Suprapubic skin (tissue), 4 donors: ENCODE results near the gene SLC44A1. TPM values are rescaled to one million over a fixed set of nuclear protein-coding genes. Genes with fewer than 3 reads are reported as not detected.
"Not testable (repeated sequence)": the region's sequence is repeated elsewhere in the genome, so short reads cannot be mapped to it uniquely, and the experiment has no call there.

Source experiments
- DNase-seq, 2 donors: peaks; one replicate each; pipeline ENCODE4 v3.0.0-alpha.2; 2019; ENCODE audit warnings: low spot score in 2 of 2
- H3K27ac ChIP-seq: fragments of 200-600 bp; sonication (generic); one replicate; pipeline ENCODE4 v1.5.1; 2019
- H3K27me3 ChIP-seq: fragments of 200-600 bp; sonication (generic); one replicate; pipeline ENCODE4 v1.5.1; 2019
- H3K36me3 ChIP-seq: fragments of 200-600 bp; sonication (generic); one replicate; pipeline ENCODE4 v1.5.1; 2019
- H3K4me1 ChIP-seq: fragments of 200-600 bp; sonication (generic); one replicate; pipeline ENCODE4 v1.5.1; 2019
- H3K4me3 ChIP-seq: fragments of 200-600 bp; sonication (generic); one replicate; pipeline ENCODE4 v1.5.1; 2019; ENCODE audit warnings: mild to moderate bottlenecking
- H3K9me3 ChIP-seq: fragments of 200-600 bp; sonication (generic); one replicate; pipeline ENCODE4 v1.5.1; 2019
- EP300 ChIP-seq: sonication (generic); formaldehyde crosslinking; IDR thresholded peaks from one replicate; pipeline ENCODE4 v1.6.1; 2017; ENCODE audit warnings: antibody characterized with exemption
- POLR2A ChIP-seq, 2 donors: fragments of 450-650 bp; IDR thresholded peaks; one replicate each; pipeline ENCODE4 v1.6.1; 2017; ENCODE audit warnings: antibody characterized with exemption in 2 of 2, mild to moderate bottlenecking in 2 of 2, moderate library complexity in 2 of 2
- POLR2AphosphoS5 ChIP-seq, 3 donors: sonication (generic); formaldehyde crosslinking; IDR thresholded peaks; one replicate each; pipeline ENCODE4 v1.6.1; 2017; ENCODE audit warnings: antibody characterized with exemption in 3 of 3
- WGBS: methylation state at CpG from one replicate; pipeline ENCODE4 v1.1.5; 2018; 5-methylcytosine and 5-hydroxymethylcytosine counted together
- total RNA-seq, 4 donors: library from RNA; depleted of rRNA; stranded (reverse); fragments of >200 nt; gene quantifications; one replicate each; pipeline ENCODE4 v1.1.0, GENCODE V29; 2016
- TF ChIP-seq, protein P1 (sequence below), 2 donors: fragments of 200-600 bp in 1 of 2; fragments of 450-650 bp in 1 of 2; sonication (generic) in 1 of 2; IDR thresholded peaks; one replicate each; pipeline ENCODE4 v1.5.1; 2016 to 2019; ENCODE audit warnings: antibody characterized with exemption in 2 of 2, mild to moderate bottlenecking in 1 of 2, moderate library complexity in 1 of 2

Gene SLC44A1
- total RNA-seq, 4 donors from 2014 or later = 36.2 to 79.0 (median 57.2) TPM

DNA sequence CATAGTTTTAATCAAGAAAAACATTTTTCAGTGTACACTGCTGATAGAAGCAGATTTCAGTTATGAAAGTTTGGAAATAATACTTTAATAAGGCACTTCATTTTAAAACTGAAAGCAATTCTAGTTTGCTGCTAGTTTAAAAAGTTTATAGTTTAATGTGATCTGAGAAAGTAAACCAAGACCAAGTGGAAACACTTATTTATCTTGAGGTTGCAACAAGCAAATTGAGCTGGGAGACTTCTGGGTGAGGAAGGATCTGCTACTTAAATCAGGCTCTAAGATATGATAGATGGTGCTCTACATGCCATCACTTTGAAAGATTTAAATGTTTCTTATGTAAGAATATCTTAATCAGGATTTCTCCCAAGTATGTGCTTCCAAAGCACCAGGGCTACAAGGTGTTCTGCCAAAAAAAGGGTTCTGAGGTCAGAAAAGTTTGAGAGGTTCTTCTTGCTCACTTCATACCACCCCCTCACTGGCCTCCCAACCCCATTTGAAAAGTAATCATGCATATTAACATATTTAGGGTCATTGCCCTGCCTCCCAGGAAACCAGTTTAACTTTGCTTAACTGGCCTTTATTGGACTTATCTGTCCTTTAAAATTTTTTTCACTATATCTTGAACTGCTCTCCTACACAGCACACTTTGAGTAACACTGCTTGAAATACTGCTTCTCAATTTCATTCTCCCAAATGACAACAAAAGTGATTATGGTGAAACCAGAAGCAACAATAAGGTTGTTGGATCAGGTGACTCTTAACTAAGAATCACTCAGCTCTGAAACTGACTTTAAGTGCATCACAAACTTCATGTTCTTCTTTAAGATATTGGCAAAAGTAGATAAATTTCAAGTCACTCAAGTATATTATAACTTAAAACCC, 15.5 kb downstream of the SLC44A1 start:
- Histone ChIP-seq H3K4me3 (no peak overlapping the region), H3K27me3 (no peaks in the 10 kb centered on the region), H3K36me3 (no peaks in the 10 kb centered on the region), H3K9me3 (no peaks in the 10 kb centered on the region), H3K4me1 (peaks cover 28% of the 10 kb centered on the region), H3K27ac (peak overlapping the region; percentile 0)
- no peak for DNase-seq
- TF ChIP-seq EP300 = no peak

DNA sequence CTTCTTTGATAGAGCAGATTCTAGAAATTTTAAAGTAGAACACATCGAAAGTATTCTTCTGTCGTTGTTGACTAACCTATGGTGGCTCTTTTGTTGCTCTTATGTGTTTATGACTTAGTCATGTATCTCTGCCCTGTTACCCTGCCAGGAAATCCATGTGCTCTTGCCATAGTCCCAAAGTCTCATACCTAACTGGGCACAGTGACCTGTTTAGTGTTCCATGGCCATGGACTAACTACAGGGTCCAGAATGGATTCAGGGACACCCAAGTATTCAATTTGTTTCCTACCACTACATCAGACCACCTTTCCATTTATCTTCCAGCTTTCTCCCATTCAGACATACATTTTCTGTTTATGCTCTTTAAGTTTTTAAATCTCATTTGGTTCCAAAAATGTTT, 18.0 kb downstream of the SLC44A1 start:
- no peak overlapping the region for H3K27ac ChIP-seq
- H3K36me3 ChIP-seq = no peaks in the 10 kb centered on the region
- no peak for DNase-seq
- WGBS = 100% methylated on average over 2 of the region's 2 CpGs
- no peak overlapping the region for H3K4me3 ChIP-seq
- peaks cover 26% of the 10 kb centered on the region for H3K4me1 ChIP-seq
- no peaks in the 10 kb centered on the region for H3K9me3 ChIP-seq
- TF ChIP-seq POLR2AphosphoS5 (IDR thresholded peaks at IDR 0.05) = no peak
- no peak for TF ChIP-seq POLR2A (IDR thresholded peaks at IDR 0.05)
- TF ChIP-seq, protein P1, sequence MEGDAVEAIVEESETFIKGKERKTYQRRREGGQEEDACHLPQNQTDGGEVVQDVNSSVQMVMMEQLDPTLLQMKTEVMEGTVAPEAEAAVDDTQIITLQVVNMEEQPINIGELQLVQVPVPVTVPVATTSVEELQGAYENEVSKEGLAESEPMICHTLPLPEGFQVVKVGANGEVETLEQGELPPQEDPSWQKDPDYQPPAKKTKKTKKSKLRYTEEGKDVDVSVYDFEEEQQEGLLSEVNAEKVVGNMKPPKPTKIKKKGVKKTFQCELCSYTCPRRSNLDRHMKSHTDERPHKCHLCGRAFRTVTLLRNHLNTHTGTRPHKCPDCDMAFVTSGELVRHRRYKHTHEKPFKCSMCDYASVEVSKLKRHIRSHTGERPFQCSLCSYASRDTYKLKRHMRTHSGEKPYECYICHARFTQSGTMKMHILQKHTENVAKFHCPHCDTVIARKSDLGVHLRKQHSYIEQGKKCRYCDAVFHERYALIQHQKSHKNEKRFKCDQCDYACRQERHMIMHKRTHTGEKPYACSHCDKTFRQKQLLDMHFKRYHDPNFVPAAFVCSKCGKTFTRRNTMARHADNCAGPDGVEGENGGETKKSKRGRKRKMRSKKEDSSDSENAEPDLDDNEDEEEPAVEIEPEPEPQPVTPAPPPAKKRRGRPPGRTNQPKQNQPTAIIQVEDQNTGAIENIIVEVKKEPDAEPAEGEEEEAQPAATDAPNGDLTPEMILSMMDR (IDR thresholded peaks at IDR 0.05) = no peak
- TF ChIP-seq EP300 = no peak
- no peaks in the 10 kb centered on the region for H3K27me3 ChIP-seq

DNA sequence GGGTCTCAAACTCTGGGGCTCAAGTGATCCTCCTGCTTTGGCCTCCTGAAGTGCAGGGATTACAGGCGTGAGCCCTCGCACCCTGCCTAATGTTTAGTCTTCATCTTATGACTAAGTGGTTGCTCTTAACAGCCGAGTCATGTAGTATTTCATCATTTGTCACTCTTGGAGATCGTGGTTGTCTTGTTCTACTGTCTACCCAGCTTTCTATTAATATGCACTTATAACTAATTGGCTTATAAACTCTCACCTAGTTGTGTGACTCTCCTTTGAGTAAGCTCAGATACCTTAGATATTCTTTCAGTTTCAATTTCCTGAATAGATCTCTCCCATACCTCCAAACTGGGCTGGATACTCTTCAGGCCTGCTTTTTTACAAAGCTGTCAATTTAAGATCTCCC, 19.9 kb downstream of the SLC44A1 start:
- no peak for DNase-seq
- WGBS = 68% methylated on average over 4 of the region's 4 CpGs
- Histone ChIP-seq H3K27ac (no peak overlapping the region), H3K27me3 (no peaks in the 10 kb centered on the region), H3K4me1 (peaks cover 10% of the 10 kb centered on the region), H3K4me3 (no peak overlapping the region), H3K36me3 (no peaks in the 10 kb centered on the region), H3K9me3 (no peaks in the 10 kb centered on the region)
- TF ChIP-seq, protein P1 (IDR thresholded peaks at IDR 0.05) = no peak
- TF ChIP-seq POLR2A (IDR thresholded peaks at IDR 0.05) (no peak), POLR2AphosphoS5 (IDR thresholded peaks at IDR 0.05) (no peak), EP300 (no peak)

DNA sequence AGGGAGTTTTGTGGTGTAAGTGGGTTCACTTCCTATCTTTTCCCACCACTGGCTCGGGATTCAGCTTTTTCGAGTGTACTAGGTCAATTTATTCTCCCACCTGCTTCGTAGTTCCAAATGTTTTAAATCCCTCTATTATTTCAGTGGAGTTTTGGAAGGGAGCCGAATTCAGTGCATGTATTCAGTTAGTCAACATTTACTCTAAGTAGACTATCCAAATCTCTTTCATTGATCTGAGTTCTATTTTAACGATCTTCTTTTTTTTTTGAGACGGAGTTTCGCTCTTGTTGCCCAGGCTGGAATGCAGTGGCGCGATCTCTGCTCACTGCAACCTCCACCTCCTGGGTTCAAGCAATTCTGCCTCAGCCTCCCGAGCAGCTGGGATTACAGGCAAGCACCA, 23.8 kb downstream of the SLC44A1 start:
- WGBS = 92% methylated on average over 10 of the region's 10 CpGs
- H3K27ac ChIP-seq, H3K4me1 ChIP-seq, H3K36me3 ChIP-seq, DNase-seq, H3K9me3 ChIP-seq, H3K27me3 ChIP-seq, H3K4me3 ChIP-seq: not testable (repeated sequence)

DNA sequence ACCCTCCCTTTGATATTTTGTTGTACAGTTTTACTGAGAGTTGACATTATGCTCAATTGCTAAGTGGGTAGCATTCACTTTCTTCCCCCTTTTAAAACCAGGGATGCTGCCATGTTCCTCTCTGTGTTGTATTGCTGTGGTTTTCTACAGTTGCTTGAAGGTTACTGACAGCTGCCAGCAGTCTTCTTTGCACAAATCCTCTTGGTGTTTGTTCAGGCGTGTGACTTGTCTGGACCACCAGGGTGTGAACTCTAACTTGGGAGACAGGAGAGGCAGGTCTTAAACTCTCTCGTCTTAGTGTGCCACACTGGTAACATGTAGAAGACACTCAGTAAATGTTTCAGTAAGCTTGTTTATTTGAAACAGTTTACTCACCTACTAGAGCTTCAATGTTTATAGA, 25.1 kb downstream of the SLC44A1 start:
- Histone ChIP-seq H3K4me1 (no peaks in the 10 kb centered on the region), H3K9me3 (no peaks in the 10 kb centered on the region), H3K27ac (no peak overlapping the region), H3K27me3 (no peaks in the 10 kb centered on the region), H3K36me3 (no peaks in the 10 kb centered on the region), H3K4me3 (no peak overlapping the region)
- no peak for TF ChIP-seq POLR2A (IDR thresholded peaks at IDR 0.05)
- no peak for DNase-seq
- 85% methylated on average over 2 of the region's 2 CpGs for WGBS

DNA sequence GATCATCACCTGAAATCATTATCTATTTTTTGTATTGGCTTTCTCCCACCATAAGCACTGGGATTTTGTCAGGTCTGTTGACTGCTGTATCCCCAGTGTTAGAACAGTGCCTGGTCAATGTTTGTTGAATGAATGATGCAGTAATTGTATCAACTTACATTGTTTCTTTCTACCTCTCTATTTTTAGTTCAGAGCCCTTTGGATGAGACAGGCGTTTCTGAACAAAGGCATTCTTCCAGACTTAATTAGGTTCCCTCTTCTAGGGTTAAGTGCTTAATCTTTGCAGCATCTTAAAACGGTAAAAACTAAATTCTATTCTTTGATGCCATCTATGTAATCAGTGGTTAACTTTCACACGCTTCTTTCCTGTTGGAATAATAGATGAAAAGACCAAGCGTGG, 26.3 kb downstream of the SLC44A1 start:
- whole genome bisulfite sequencing = 54% methylated on average over 4 of the region's 4 CpGs
- no peaks in the 10 kb centered on the region for H3K9me3 ChIP-seq
- H3K4me1 ChIP-seq = no peaks in the 10 kb centered on the region
- H3K27me3 ChIP-seq = no peaks in the 10 kb centered on the region
- TF ChIP-seq POLR2AphosphoS5 (IDR thresholded peaks at IDR 0.05) = no peak
- no peak for TF ChIP-seq EP300
- TF ChIP-seq POLR2A (IDR thresholded peaks at IDR 0.05) = no peak
- TF ChIP-seq, protein P1 (IDR thresholded peaks at IDR 0.05) = no peak
- no peak for DNase-seq
- no peak overlapping the region for H3K4me3 ChIP-seq
- no peaks in the 10 kb centered on the region for H3K36me3 ChIP-seq
- no peak overlapping the region for H3K27ac ChIP-seq

DNA sequence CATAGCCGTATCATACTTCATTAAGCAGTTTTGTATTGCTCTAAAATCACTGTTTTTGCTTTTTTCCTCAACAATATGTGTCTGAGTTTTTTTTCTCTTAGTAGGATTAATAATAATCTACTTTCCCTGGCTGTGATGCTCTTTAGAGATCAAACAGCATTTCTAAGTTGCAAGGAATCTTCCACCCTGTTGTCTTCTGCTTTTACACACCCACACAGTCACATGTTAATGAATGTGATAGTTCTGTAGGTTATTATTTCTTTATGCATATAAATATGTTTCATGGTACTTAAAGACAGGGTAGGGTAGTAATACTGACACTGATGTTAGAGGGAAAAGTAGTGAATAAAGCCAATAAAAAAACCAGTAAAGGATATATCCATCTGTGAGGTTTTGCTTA, 29.3 kb downstream of the SLC44A1 start:
- Histone ChIP-seq H3K27ac (no peak overlapping the region), H3K27me3 (no peaks in the 10 kb centered on the region), H3K4me3 (no peak overlapping the region), H3K4me1 (peaks cover 8% of the 10 kb centered on the region), H3K9me3 (no peaks in the 10 kb centered on the region), H3K36me3 (no peaks in the 10 kb centered on the region)
- no peak for TF ChIP-seq POLR2AphosphoS5 (IDR thresholded peaks at IDR 0.05)
- TF ChIP-seq EP300 = no peak
- TF ChIP-seq, protein P1 (IDR thresholded peaks at IDR 0.05) = no peak
- TF ChIP-seq POLR2A (IDR thresholded peaks at IDR 0.05) = no peak
- WGBS = 92% methylated on average over 1 of the region's 1 CpG
- DNase-seq = no peak
